WTC11 (cell line): ENCODE measurements around the gene STARD5. TPM values are rescaled to one million over a fixed set of nuclear protein-coding genes. Genes with fewer than 3 reads are reported as not detected.

Experiments
- ATAC-seq: fragments of 200-7000 bp; cut with Tn5 transposase; 2 replicates; pipeline ENCODE4 v1.10.0; 2021; ENCODE audit warnings: mild to moderate bottlenecking, moderate library complexity
- CTCF ChIA-PET: fragments of 300-600 bp; sonication (Branson Sonifier 250); formaldehyde crosslinking; loops from one replicate; lab custom pipeline; 2021; ENCODE audit warnings: antibody characterized with exemption; lab: Charles Lee
- POLR2A ChIA-PET: fragments of 350-600 bp; sonication (Branson Sonifier 250); formaldehyde crosslinking; loops from one replicate; lab custom pipeline; 2021; ENCODE audit warnings: antibody characterized with exemption; lab: Charles Lee
- DNase-seq: peaks from one replicate; pipeline ENCODE4 v3.0.0; 2021; ENCODE audit warnings: low spot score
- H3K27ac Mint-ChIP-seq: 2 replicates; pipeline ENCODE4 v1.8.0; 2021; ENCODE audit warnings: mixed read lengths
- H3K27me3 Mint-ChIP-seq: 2 replicates; pipeline ENCODE4 v1.8.0; 2021; ENCODE audit warnings: low read depth, mild to moderate bottlenecking, moderate library complexity, mixed read lengths
- H3K36me3 Mint-ChIP-seq: 2 replicates; pipeline ENCODE4 v1.8.0; 2021; ENCODE audit warnings: mixed read lengths
- H3K4me1 Mint-ChIP-seq: 2 replicates; pipeline ENCODE4 v1.8.0; 2022; ENCODE audit warnings: mixed read lengths
- H3K4me3 Mint-ChIP-seq: 2 replicates; pipeline ENCODE4 v1.8.0; 2021; ENCODE audit warnings: mild to moderate bottlenecking, moderate library complexity, mixed read lengths
- H3K9me3 Mint-ChIP-seq: 2 replicates; pipeline ENCODE4 v1.8.0; 2021; ENCODE audit warnings: mixed read lengths
- CREB1 ChIP-seq: sonication (generic); formaldehyde crosslinking; IDR thresholded peaks from 2 replicates; pipeline ENCODE4 v1.8.0; 2023; ENCODE audit warnings: mild to moderate bottlenecking, missing genetic modification reagents
- ESRRA ChIP-seq: sonication (generic); formaldehyde crosslinking; IDR thresholded peaks from 2 replicates; pipeline ENCODE4 v1.8.1; 2022; ENCODE audit warnings: mild to moderate bottlenecking, missing genetic modification reagents, borderline replicate concordance
- GTF2I ChIP-seq: fragments of 250-450 bp; sonication (Bioruptor Pico); conservative IDR thresholded peaks from 2 replicates; pipeline ENCODE4 v1.4.0; 2021; ENCODE audit warnings: mild to moderate bottlenecking
- JUN ChIP-seq: sonication (generic); formaldehyde crosslinking; IDR thresholded peaks from 2 replicates; pipeline ENCODE4 v1.8.0; 2023; ENCODE audit warnings: mild to moderate bottlenecking, missing genetic modification reagents
- PRRX2 ChIP-seq: fragments of 250-450 bp; sonication (Bioruptor Pico); IDR thresholded peaks from 2 replicates; pipeline ENCODE4 v1.8.0; 2021; ENCODE audit warnings: mild to moderate bottlenecking
- TCF7 ChIP-seq: sonication (generic); formaldehyde crosslinking; IDR thresholded peaks from 2 replicates; pipeline ENCODE4 v1.8.0; 2022; ENCODE audit warnings: mild to moderate bottlenecking, low read depth, missing genetic modification reagents, moderate library complexity
- ZNF232 ChIP-seq: sonication (generic); formaldehyde crosslinking; IDR thresholded peaks from 2 replicates; pipeline ENCODE4 v1.8.0; 2022; ENCODE audit warnings: mild to moderate bottlenecking, missing genetic modification reagents
- ZNF263 ChIP-seq: sonication (generic); formaldehyde crosslinking; IDR thresholded peaks from 2 replicates; pipeline ENCODE4 v1.8.1; 2022; ENCODE audit warnings: low read depth, mild to moderate bottlenecking, moderate library complexity, missing genetic modification reagents
- total RNA-seq: library from RNA; stranded (reverse); gene quantifications from 3 replicates; pipeline ENCODE4 v1.2.3, GENCODE V29; 2021
- TF ChIP-seq, protein P1 (sequence below): sonication (generic); formaldehyde crosslinking; IDR thresholded peaks from 2 replicates; pipeline ENCODE4 v1.8.1; 2022; ENCODE audit warnings: missing genetic modification reagents, borderline replicate concordance
- TF ChIP-seq, protein P2 (sequence below): sonication (generic); formaldehyde crosslinking; conservative IDR thresholded peaks from 2 replicates; pipeline ENCODE4 v1.8.1; 2022; ENCODE audit warnings: mild to moderate bottlenecking, missing genetic modification reagents
- TF ChIP-seq, protein P3 (sequence below): fragments of 250-450 bp; sonication (Bioruptor Pico); IDR thresholded peaks from 2 replicates; pipeline ENCODE4 v1.9.0; 2021; ENCODE audit warnings: mild to moderate bottlenecking
- TF ChIP-seq, protein P4 (sequence below): fragments of 250-450 bp; sonication (Bioruptor Pico); IDR thresholded peaks from 2 replicates; pipeline ENCODE4 v1.9.0; 2021; ENCODE audit warnings: mild to moderate bottlenecking
- TF ChIP-seq, protein P5 (sequence below): fragments of 250-450 bp; sonication (Bioruptor Pico); IDR thresholded peaks from 2 replicates; pipeline ENCODE4 v2.1.2; 2022; ENCODE audit warnings: mild to moderate bottlenecking, moderate library complexity
- TF ChIP-seq, protein P6 (sequence below): fragments of 250-450 bp; sonication (Bioruptor Pico); conservative IDR thresholded peaks from 2 replicates; pipeline ENCODE4 v1.9.0; 2021; ENCODE audit warnings: mild to moderate bottlenecking
- TF ChIP-seq, protein P7 (sequence below): sonication (generic); formaldehyde crosslinking; IDR thresholded peaks from 2 replicates; pipeline ENCODE4 v1.8.0; 2022; ENCODE audit warnings: mild to moderate bottlenecking, missing genetic modification reagents

The STARD5 gene
- total RNA-seq, 1 experiment from 2014 or later: 6.8 TPM

DNA sequence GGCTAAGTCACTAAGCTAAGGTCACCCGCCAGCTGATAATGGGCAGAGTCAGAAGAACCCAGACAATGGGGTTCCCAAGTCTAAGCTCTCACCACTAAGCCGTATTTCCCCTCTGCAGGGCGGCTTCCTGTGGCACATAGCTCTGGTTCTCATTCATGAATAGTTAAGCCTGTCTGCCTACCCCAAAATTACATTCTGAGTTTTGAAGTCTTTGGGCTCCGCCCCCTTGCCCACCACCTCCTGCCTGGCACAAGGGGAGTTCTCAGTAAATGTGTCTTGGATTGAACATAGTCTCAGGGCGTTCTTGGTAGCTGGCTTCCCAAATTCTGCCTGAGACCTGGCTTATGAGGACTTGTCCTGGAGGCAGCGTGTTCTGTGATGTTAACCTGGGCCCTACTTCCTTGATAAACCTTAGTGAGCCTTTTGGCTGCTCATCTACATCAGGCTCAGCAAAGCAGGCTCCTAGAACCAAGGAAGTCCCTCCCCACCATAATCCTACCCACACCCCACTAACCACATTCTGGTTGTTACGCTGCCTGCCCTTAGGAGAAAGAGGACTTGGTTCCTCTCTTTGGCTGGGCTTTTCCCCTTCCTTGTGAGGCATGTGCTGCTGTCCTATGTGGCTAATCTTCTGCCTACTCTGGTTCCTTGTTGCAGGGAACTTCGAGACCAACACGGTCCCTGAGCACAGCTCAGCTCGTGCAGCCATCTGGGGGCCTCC is 54.9 kb downstream of the STARD5 start (continued):
- TF ChIP-seq, protein P1, sequence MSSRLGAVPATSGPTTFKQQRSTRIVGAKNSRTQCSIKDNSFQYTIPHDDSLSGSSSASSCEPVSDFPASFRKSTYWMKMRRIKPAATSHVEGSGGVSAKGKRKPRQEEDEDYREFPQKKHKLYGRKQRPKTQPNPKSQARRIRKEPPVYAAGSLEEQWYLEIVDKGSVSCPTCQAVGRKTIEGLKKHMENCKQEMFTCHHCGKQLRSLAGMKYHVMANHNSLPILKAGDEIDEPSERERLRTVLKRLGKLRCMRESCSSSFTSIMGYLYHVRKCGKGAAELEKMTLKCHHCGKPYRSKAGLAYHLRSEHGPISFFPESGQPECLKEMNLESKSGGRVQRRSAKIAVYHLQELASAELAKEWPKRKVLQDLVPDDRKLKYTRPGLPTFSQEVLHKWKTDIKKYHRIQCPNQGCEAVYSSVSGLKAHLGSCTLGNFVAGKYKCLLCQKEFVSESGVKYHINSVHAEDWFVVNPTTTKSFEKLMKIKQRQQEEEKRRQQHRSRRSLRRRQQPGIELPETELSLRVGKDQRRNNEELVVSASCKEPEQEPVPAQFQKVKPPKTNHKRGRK (CRISPR knock-in tag): no peak
- TF ChIP-seq, protein P2, sequence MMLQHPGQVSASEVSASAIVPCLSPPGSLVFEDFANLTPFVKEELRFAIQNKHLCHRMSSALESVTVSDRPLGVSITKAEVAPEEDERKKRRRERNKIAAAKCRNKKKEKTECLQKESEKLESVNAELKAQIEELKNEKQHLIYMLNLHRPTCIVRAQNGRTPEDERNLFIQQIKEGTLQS (CRISPR knock-in tag): no peak

DNA sequence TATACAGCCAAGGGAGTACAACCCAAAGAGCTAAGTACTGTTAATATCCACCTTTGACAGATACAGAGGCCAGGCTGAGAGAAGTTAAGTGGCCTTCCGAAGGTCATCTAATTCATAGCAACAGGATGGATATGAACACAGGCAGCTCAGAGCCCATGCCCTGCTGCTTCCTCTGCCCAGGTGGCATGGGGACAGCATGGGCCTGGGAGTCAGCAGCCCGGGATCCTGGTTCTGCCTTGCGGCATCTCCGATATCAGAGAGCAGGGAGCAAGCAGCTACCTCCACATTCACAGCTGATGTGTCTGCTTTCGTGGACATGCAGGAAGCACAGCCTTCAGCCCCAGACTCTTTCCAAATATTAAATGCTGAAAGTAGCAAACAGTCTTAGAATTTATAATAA is 55.6 kb downstream of the STARD5 start:
- no peaks in the 10 kb centered on the region for H3K36me3 Mint-ChIP-seq
- H3K9me3 Mint-ChIP-seq: no peaks in the 10 kb centered on the region
- TF ChIP-seq TCF7: no peak
- TF ChIP-seq, protein P3, sequence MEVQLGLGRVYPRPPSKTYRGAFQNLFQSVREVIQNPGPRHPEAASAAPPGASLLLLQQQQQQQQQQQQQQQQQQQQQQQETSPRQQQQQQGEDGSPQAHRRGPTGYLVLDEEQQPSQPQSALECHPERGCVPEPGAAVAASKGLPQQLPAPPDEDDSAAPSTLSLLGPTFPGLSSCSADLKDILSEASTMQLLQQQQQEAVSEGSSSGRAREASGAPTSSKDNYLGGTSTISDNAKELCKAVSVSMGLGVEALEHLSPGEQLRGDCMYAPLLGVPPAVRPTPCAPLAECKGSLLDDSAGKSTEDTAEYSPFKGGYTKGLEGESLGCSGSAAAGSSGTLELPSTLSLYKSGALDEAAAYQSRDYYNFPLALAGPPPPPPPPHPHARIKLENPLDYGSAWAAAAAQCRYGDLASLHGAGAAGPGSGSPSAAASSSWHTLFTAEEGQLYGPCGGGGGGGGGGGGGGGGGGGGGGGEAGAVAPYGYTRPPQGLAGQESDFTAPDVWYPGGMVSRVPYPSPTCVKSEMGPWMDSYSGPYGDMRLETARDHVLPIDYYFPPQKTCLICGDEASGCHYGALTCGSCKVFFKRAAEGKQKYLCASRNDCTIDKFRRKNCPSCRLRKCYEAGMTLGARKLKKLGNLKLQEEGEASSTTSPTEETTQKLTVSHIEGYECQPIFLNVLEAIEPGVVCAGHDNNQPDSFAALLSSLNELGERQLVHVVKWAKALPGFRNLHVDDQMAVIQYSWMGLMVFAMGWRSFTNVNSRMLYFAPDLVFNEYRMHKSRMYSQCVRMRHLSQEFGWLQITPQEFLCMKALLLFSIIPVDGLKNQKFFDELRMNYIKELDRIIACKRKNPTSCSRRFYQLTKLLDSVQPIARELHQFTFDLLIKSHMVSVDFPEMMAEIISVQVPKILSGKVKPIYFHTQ (CRISPR knock-in tag): no peak
- TF ChIP-seq PRRX2 (CRISPR knock-in tag): no peak
- TF ChIP-seq ESRRA (CRISPR knock-in tag): no peak
- TF ChIP-seq CREB1 (CRISPR knock-in tag): no peak
- TF ChIP-seq ZNF263 (CRISPR knock-in tag): no peak
- TF ChIP-seq, protein P4, sequence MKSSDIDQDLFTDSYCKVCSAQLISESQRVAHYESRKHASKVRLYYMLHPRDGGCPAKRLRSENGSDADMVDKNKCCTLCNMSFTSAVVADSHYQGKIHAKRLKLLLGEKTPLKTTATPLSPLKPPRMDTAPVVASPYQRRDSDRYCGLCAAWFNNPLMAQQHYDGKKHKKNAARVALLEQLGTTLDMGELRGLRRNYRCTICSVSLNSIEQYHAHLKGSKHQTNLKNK (CRISPR knock-in tag): no peak
- TF ChIP-seq, protein P5, sequence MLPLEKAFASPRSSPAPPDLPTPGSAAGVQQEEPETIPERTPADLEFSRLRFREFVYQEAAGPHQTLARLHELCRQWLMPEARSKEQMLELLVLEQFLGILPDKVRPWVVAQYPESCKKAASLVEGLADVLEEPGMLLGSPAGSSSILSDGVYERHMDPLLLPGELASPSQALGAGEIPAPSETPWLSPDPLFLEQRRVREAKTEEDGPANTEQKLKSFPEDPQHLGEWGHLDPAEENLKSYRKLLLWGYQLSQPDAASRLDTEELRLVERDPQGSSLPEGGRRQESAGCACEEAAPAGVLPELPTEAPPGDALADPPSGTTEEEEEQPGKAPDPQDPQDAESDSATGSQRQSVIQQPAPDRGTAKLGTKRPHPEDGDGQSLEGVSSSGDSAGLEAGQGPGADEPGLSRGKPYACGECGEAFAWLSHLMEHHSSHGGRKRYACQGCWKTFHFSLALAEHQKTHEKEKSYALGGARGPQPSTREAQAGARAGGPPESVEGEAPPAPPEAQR (CRISPR knock-in tag): no peak
- TF ChIP-seq, protein P6, sequence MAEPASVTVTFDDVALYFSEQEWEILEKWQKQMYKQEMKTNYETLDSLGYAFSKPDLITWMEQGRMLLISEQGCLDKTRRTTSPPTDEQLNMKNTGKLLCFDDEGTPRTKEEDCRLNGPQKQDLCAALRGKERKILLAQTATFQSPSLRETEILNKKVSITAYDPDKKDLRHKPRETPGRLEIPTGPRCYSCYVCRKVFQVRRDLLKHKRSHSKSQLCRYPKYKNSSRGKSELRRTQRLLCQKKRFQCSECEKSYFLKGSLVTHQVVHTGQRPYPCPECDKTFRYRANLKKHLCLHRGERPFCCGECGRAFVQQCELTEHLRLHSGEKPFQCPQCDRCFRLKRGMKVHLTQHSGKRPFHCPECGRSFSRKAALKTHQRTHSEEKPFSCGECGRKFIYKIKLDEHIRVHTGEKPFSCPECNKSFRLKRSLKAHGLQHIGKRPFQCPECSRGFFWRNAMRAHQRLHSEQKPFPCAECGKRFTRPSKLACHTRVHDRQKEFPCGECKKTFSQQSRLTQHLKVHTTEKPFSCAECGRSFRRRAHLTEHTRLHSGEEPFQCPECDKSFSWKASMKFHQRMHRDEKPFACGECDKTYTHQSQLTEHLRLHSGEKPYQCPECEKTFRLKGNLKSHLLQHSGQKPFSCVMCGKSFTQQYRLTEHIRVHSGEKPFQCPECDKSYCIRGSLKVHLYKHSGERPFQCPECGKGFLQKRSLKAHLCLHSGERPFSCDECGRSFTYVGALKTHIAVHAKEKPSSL (CRISPR knock-in tag): no peak
- no peak for TF ChIP-seq GTF2I (CRISPR knock-in tag)
- TF ChIP-seq, protein P1 (CRISPR knock-in tag): no peak
- no peak for TF ChIP-seq ZNF232 (CRISPR knock-in tag)
- no peak for TF ChIP-seq JUN (CRISPR knock-in tag)
- TF ChIP-seq, protein P7, sequence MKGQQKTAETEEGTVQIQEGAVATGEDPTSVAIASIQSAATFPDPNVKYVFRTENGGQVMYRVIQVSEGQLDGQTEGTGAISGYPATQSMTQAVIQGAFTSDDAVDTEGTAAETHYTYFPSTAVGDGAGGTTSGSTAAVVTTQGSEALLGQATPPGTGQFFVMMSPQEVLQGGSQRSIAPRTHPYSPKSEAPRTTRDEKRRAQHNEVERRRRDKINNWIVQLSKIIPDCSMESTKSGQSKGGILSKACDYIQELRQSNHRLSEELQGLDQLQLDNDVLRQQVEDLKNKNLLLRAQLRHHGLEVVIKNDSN (CRISPR knock-in tag): no peak
- TF ChIP-seq, protein P2 (CRISPR knock-in tag): no peak
- no peak for DNase-seq
- ChIA-PET POLR2A (no interaction called here), CTCF (interaction anchor here (0.7 to 4.9 kb wide), 7 partner anchors 100 to 162 kb away, joined by 3 to 170 read pairs (median 3); no protein-coding TSS in a partner anchor)
- no peak overlapping the region for H3K4me3 Mint-ChIP-seq
- peaks cover 13% of the 10 kb centered on the region for H3K4me1 Mint-ChIP-seq
- ATAC-seq: no peak
- H3K27me3 Mint-ChIP-seq: no peaks in the 10 kb centered on the region; the same call in 1 of the 2 replicates
- no peak overlapping the region for H3K27ac Mint-ChIP-seq
